GM21526 (cell line): ENCODE measurements around the gene PKMYT1.
"Not testable (repeated sequence)": the region's sequence is repeated elsewhere in the genome, so short reads cannot be mapped to it uniquely, and the experiment has no call there.

Source experiments
- ATAC-seq: cut with Tn5 transposase; IDR thresholded peaks from one replicate; pipeline ENCODE4 v1.9.1; 2021; ENCODE audit warnings: moderate library complexity; ENCODE audit not compliant: unreplicated experiment, low FRiP score

PKMYT1 gene

GRCh38 chr16:2963723-2964474, 16.3 kb downstream of the PKMYT1 start, which contains the start of gene KREMEN2:
TSS of gene KREMEN2 (plus strand) at chr16:2964275. CDS start at chr16:2964521, 246 bp downstream.
- no peak for ATAC-seq

GRCh38 chr16:2963074-2963722, 17.0 kb downstream of the PKMYT1 start:
- no peak for ATAC-seq

GRCh38 chr16:2962334-2963073, 17.7 kb downstream of the PKMYT1 start:
- no peak for ATAC-seq

GRCh38 chr16:2960183-2961010, 19.8 kb downstream of the PKMYT1 start:
- ATAC-seq = no peak

- no peak for ATAC-seq
These were observed 21.0 kb downstream of the PKMYT1 start for GRCh38 chr16:2959206-2959605.

- ATAC-seq = no peak
These were observed 23.7 kb downstream of the PKMYT1 start for GRCh38 chr16:2956579-2956956.

- ATAC-seq = no peak
These were observed 24.3 kb downstream of the PKMYT1 start for GRCh38 chr16:2955779-2956578.

GRCh38 chr16:2955438-2955778, 24.8 kb downstream of the PKMYT1 start:
- ATAC-seq = no peak

GRCh38 chr16:2954656-2955381, 25.4 kb downstream of the PKMYT1 start:
- ATAC-seq = no peak

- ATAC-seq = no peak
These were observed 26.3 kb downstream of the PKMYT1 start for GRCh38 chr16:2953706-2954627.

GRCh38 chr16:2952679-2953078, 27.6 kb downstream of the PKMYT1 start:
- no peak for ATAC-seq

GRCh38 chr16:2950773-2951172, 29.5 kb downstream of the PKMYT1 start:
- no peak for ATAC-seq

- no peak for ATAC-seq
These were observed 29.9 kb downstream of the PKMYT1 start for GRCh38 chr16:2950353-2950724.

- ATAC-seq = no peak
These were observed 30.4 kb downstream of the PKMYT1 start for GRCh38 chr16:2949705-2950352.

- ATAC-seq = no peak
These were observed 31.2 kb downstream of the PKMYT1 start for GRCh38 chr16:2948807-2949704.

- no peak for ATAC-seq
These were observed 33.6 kb downstream of the PKMYT1 start for GRCh38 chr16:2946649-2947048.

- ATAC-seq = not testable (repeated sequence)
These were observed 36.5 kb downstream of the PKMYT1 start for GRCh38 chr16:2943716-2944115.
